ENCODE measurements around the gene RAMP3. TPM values are rescaled to one million over a fixed set of nuclear protein-coding genes. Genes with fewer than 3 reads are reported as not detected.

Gene RAMP3
- polyA plus RNA-seq, 1 experiment = not detected

DNA sequence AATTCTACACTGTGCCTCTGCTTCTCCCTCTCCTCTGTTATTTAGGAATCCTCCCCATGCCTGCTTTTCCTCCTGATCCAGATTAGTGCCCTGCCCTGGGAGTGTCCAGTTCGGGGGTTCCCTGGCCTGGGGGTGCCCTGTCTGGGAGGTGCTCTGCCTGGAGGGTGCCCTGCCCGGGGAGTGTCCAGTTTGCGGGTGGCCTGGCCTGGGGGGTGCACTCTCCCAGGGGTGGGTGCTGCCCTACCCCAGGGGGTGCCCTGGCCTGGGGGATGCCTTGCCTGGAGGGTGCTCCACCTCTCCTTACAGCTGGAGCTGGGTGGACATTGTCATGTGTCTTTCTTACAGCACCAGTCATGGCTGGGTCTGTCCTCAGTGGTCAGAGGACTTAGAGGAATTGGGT lies 20.2 kb downstream of the RAMP3 start:
- ChIA-PET CTCF (no interaction called here), POLR2A (no interaction called here)
- H3K36me3 ChIP-seq (ENCODE audit: control insufficient read depth, insufficient read depth, low read length) = no peaks in the 10 kb centered on the region
- peaks cover 4% of the 10 kb centered on the region for H3K27me3 ChIP-seq (ENCODE audit: control insufficient read depth, insufficient read depth, low read length)
- DNase-seq (ENCODE audit: low read depth) = no peak
- no peak overlapping the region for H3K4me3 ChIP-seq (ENCODE audit: low read depth, low read length)
- TF ChIP-seq, protein P1, sequence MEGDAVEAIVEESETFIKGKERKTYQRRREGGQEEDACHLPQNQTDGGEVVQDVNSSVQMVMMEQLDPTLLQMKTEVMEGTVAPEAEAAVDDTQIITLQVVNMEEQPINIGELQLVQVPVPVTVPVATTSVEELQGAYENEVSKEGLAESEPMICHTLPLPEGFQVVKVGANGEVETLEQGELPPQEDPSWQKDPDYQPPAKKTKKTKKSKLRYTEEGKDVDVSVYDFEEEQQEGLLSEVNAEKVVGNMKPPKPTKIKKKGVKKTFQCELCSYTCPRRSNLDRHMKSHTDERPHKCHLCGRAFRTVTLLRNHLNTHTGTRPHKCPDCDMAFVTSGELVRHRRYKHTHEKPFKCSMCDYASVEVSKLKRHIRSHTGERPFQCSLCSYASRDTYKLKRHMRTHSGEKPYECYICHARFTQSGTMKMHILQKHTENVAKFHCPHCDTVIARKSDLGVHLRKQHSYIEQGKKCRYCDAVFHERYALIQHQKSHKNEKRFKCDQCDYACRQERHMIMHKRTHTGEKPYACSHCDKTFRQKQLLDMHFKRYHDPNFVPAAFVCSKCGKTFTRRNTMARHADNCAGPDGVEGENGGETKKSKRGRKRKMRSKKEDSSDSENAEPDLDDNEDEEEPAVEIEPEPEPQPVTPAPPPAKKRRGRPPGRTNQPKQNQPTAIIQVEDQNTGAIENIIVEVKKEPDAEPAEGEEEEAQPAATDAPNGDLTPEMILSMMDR (IDR thresholded peaks at IDR 0.05; ENCODE audit: insufficient read depth, low read depth, low read length) = no peak

DNA sequence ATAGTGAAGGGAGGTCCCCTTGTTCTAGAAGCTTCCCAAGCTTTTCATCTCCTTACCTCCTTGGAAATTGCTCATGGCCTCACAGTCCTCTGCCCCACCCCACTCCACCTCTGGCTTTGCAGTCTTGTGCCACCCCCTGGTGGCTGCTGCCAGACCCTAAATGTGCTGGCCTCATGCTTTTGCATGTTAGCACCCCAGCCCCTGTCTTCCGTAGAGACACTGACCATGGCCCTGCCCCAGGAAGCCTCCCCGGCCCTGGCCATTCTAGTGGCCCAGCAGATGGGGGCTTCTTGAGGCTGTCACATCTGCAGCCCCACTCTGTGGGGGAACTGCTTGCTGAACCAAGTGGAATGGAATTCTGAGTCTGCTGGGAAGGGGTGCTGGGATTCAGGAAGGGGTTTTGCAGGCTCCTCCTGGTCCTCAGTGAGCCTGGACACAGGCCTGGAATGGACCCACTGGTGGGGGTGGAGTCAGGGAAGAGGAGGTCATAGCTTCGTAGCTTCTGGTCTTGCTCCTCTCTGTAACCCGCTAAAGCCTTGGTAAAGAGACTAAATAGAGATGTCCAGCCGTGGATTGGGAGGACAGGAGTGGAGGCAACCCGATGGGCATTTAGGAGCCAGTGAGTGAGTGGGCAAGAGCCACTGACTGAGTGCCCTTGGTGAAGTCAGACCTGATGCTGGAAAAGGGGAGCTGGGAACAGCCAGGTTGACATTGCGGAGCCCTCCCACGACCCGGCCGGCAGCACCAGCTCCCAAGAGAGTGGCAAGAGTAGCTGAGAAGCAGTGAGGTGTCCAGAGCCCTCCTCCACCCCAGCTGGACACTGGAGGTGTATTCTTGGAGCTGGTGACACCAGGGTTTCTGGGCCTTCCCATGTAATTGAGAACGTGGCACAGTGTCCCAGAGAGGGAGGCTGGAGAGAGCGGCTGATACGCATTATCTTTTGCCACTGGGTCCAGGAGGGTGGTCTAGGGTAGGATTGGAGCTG lies 20.9 kb downstream of the RAMP3 start:
- POLR2A ChIA-PET = no interaction called here
- DNase-seq (ENCODE audit: low read depth) = no peak
- CTCF ChIA-PET = no interaction called here
- TF ChIP-seq, protein P1 (IDR thresholded peaks at IDR 0.05; ENCODE audit: insufficient read depth, low read depth, low read length) = no peak
- H3K4me3 ChIP-seq (ENCODE audit: low read depth, low read length) = no peak overlapping the region
- no peaks in the 10 kb centered on the region for H3K36me3 ChIP-seq (ENCODE audit: control insufficient read depth, insufficient read depth, low read length)
- H3K27me3 ChIP-seq (ENCODE audit: control insufficient read depth, insufficient read depth, low read length) = peaks cover 4% of the 10 kb centered on the region

DNA sequence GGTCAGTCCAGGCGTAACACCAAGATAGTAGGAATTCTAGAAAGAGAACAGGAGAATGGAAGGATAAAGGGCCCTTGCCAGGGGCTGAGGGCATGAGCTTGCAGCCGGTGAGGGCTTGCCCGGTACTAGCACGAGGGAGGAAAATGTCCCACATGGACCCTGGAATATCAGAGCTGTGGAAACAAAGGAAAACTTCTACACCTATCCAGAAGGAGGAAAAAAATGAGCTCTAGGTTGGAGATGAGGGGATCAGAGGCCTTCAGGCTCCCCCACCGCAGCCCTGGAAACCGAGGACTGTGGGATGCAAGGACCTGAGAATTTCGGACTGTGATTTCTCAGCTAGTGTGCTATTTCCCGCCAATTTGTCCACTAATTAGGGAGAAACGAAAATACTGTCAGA lies 22.1 kb downstream of the RAMP3 start:
- no peak overlapping the region for H3K4me3 ChIP-seq (ENCODE audit: low read depth, low read length)
- ChIA-PET POLR2A (no interaction called here), CTCF (no interaction called here)
- TF ChIP-seq, protein P1 (IDR thresholded peaks at IDR 0.05; ENCODE audit: insufficient read depth, low read depth, low read length) = no peak
- H3K27me3 ChIP-seq (ENCODE audit: control insufficient read depth, insufficient read depth, low read length) = peaks cover 4% of the 10 kb centered on the region
- no peak for DNase-seq (ENCODE audit: low read depth)
- H3K36me3 ChIP-seq (ENCODE audit: control insufficient read depth, insufficient read depth, low read length) = no peaks in the 10 kb centered on the region

DNA sequence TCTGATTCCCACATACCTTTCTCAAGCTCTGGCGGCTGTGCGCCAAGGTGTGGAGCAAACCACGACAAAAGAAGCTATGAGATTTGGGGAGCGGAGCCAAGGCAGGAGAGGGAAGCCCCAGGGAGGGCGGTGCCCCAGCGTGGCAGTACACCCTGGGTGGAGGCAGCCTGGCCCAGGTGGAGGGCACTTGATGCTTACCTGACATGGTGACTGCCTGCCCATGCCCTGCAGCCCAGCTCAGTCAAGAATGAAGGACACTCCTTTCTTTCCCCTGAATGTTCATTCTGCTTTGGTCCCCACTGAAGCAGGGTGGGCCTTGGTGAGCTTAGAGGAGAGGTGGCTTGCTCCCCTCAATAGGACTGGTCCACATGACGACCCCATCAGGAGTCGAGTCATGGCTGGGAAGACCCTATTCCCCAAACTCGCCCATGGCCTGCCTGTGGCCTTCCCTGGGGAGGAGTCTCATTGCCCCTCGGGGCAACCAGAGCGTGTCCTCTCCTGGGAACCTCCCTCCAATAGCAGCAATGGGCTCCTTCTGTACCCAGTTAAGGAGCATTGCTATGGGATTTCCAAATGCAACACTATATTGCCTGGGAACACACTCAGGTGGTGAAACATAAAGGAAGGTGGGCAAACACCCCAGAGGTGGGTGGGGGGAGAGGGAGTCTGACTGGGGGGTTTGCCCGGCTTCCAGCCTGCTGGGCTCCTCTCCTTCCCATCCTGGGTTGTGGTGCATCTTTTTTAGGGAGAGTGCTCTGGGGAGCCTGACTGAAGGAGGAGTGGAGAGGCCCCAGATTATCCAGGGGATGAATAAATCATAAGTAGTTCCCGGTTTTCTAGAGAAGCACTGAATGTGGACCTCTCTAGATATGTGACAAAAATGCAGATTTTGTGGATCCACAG lies 22.7 kb downstream of the RAMP3 start:
- POLR2A ChIA-PET = no interaction called here
- TF ChIP-seq, protein P1 (IDR thresholded peaks at IDR 0.05; ENCODE audit: insufficient read depth, low read depth, low read length) = no peak
- CTCF ChIA-PET = no interaction called here
- H3K36me3 ChIP-seq (ENCODE audit: control insufficient read depth, insufficient read depth, low read length) = no peaks in the 10 kb centered on the region
- no peak for DNase-seq (ENCODE audit: low read depth)
- no peak overlapping the region for H3K4me3 ChIP-seq (ENCODE audit: low read depth, low read length)
- H3K27me3 ChIP-seq (ENCODE audit: control insufficient read depth, insufficient read depth, low read length) = peaks cover 4% of the 10 kb centered on the region
